C4-2B (cell line): Measurements from ENCODE around the gene TUBB3.

Source experiments
- ZFX ChIP-seq: fragments of 450-650 bp; IDR thresholded peaks from 2 replicates; pipeline ENCODE4 v1.6.1; 2017
- TF ChIP-seq, protein P1 (sequence below): fragments of 450-650 bp; conservative IDR thresholded peaks from 2 replicates; pipeline ENCODE4 v1.5.1; 2017; ENCODE audit warnings: mild to moderate bottlenecking

- TF ChIP-seq, protein P1, sequence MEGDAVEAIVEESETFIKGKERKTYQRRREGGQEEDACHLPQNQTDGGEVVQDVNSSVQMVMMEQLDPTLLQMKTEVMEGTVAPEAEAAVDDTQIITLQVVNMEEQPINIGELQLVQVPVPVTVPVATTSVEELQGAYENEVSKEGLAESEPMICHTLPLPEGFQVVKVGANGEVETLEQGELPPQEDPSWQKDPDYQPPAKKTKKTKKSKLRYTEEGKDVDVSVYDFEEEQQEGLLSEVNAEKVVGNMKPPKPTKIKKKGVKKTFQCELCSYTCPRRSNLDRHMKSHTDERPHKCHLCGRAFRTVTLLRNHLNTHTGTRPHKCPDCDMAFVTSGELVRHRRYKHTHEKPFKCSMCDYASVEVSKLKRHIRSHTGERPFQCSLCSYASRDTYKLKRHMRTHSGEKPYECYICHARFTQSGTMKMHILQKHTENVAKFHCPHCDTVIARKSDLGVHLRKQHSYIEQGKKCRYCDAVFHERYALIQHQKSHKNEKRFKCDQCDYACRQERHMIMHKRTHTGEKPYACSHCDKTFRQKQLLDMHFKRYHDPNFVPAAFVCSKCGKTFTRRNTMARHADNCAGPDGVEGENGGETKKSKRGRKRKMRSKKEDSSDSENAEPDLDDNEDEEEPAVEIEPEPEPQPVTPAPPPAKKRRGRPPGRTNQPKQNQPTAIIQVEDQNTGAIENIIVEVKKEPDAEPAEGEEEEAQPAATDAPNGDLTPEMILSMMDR = no peak
- no peak for TF ChIP-seq ZFX
Measured at GRCh38 chr16:89903908-89904515, 19.1 kb upstream of the TUBB3 start.
